Neural progenitor cell (in vitro differentiated cells): ENCODE data around the gene FAM131C. TPM values are rescaled to one million over a fixed set of nuclear protein-coding genes. Genes with fewer than 3 reads are reported as not detected.

Source experiments
- DNase-seq: peaks from one replicate; pipeline ENCODE4 v3.0.0-alpha.2; 2016; ENCODE audit warnings: low spot score
- H2AFZ ChIP-seq: fragments of 200-600 bp; sonication (generic); replicated peaks from 2 replicates; pipeline ENCODE4 v1.6.1; 2016; ENCODE audit warnings: antibody characterized with exemption
- H3F3A ChIP-seq: fragments of 200-600 bp; sonication (generic); 2 replicates; pipeline ENCODE4 v1.6.1; 2016; ENCODE audit warnings: antibody characterized with exemption, low read depth
- H3K27ac ChIP-seq: fragments of 200-600 bp; sonication (generic); 2 replicates; pipeline ENCODE4 v1.5.1; 2016; ENCODE audit warnings: mild to moderate bottlenecking
- H3K27me3 ChIP-seq: fragments of 200-600 bp; sonication (generic); 2 replicates; pipeline ENCODE4 v1.6.1; 2016; ENCODE audit warnings: mild to moderate bottlenecking, moderate library complexity
- H3K36me3 ChIP-seq: fragments of 200-600 bp; sonication (generic); 2 replicates; pipeline ENCODE4 v1.5.1; 2016
- H3K4me1 ChIP-seq: fragments of 200-600 bp; sonication (generic); 2 replicates; pipeline ENCODE4 v1.6.1; 2016; ENCODE audit warnings: mixed run types
- H3K4me2 ChIP-seq: fragments of 200-600 bp; sonication (generic); 2 replicates; pipeline ENCODE4 v1.6.1; 2016
- H3K4me3 ChIP-seq: fragments of 200-600 bp; sonication (generic); 2 replicates; pipeline ENCODE4 v1.5.1; 2016
- H3K79me2 ChIP-seq: fragments of 200-600 bp; sonication (generic); 2 replicates; pipeline ENCODE4 v1.6.1; 2016; ENCODE audit warnings: low read depth
- H3K9ac ChIP-seq: fragments of 200-600 bp; sonication (generic); 2 replicates; pipeline ENCODE4 v1.6.1; 2016
- H3K9me3 ChIP-seq: fragments of 200-600 bp; sonication (generic); 2 replicates; pipeline ENCODE4 v1.5.1; 2016; ENCODE audit warnings: low read depth
- H4K20me1 ChIP-seq: fragments of 200-600 bp; sonication (generic); 2 replicates; pipeline ENCODE4 v1.6.1; 2016; ENCODE audit warnings: low read depth
- H3K27ac Mint-ChIP-seq: 3 replicates; pipeline ENCODE4 v1.8.0; 2021; ENCODE audit warnings: mixed read lengths
- H3K27me3 Mint-ChIP-seq: 2 replicates; pipeline ENCODE4 v1.8.0; 2022; ENCODE audit warnings: low read depth, mild to moderate bottlenecking, inconsistent platforms, moderate library complexity, mixed read lengths; ENCODE audit not compliant: insufficient read depth
- H3K36me3 Mint-ChIP-seq: 3 replicates; pipeline ENCODE4 v1.8.0; 2021; ENCODE audit warnings: mixed read lengths
- H3K4me1 Mint-ChIP-seq: 3 replicates; pipeline ENCODE4 v1.8.0; 2021; ENCODE audit warnings: mixed read lengths
- H3K4me3 Mint-ChIP-seq: 3 replicates; pipeline ENCODE4 v1.8.0; 2021; ENCODE audit warnings: mild to moderate bottlenecking, moderate library complexity, mixed read lengths
- H3K9me3 Mint-ChIP-seq: 3 replicates; pipeline ENCODE4 v1.8.0; 2020; ENCODE audit warnings: mixed read lengths
- CTCF ChIP-seq: fragments of 200-600 bp; sonication (generic); IDR thresholded peaks from 2 replicates; pipeline ENCODE4 v1.5.1; 2017; ENCODE audit warnings: antibody characterized with exemption, mild to moderate bottlenecking
- EZH2 ChIP-seq: fragments of 200-600 bp; sonication (generic); IDR thresholded peaks from 2 replicates; pipeline ENCODE4 v1.6.1; 2017; ENCODE audit warnings: antibody characterized with exemption, mild to moderate bottlenecking, moderate library complexity
- EZH2phosphoT487 ChIP-seq: fragments of 200-600 bp; sonication (generic); IDR thresholded peaks from 2 replicates; pipeline ENCODE4 v1.6.1; 2017; ENCODE audit warnings: antibody characterized with exemption
- total RNA-seq: library from RNA; depleted of rRNA; stranded (reverse); fragments of >200 nt; gene quantifications from 2 replicates; pipeline ENCODE4 v1.2.3, GENCODE V29; 2015; ENCODE audit warnings: low replicate concordance

The FAM131C gene, protein sequence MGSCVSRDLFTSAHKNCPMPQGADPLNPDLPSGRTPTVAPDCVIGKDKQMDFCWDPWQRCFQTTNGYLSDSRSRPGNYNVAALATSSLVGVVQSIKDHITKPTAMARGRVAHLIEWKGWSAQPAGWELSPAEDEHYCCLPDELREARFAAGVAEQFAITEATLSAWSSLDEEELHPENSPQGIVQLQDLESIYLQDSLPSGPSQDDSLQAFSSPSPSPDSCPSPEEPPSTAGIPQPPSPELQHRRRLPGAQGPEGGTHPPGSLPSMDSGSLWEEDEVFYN
- 0.13 and 2.6 TPM in 2 replicates for total RNA-seq

DNA sequence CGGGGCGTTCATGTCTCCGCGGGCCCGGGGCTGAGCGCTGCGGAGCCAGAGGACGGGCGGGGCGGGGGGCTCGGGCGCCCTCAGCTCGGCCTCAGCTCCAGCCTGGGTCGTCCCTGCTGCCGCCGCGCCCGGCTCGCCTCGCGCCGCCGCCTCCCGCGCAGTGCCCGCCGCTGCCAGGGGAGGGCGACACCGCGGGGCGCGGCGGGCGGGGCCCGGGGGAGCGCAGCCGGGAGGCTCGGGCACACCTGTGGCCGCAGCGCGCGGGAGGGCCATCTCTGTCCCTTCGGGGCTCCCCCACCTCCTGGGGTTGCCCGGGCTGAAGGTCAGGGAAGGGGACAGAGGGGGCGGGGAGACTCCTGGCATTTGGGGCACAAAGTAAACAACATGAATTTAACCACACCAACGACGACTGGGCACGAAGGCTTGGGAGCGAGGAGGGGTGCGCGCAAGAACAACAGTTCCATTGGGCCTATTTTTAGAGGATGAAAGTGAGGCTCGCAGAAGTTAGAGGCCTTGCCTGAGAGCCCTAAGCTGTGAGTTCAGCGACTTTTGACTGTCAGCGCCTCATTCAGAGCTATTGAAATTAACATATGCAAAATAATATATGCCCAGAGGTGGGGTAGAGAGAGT lies at the start of gene FAM131C:
Gene FAM131C (minus strand): TSS at position 162 of the 630 bp plus-strand sequence. CDS start 209 bp downstream, outside the sequence.
- H3K36me3 ChIP-seq: no peaks in the 10 kb centered on the region
- peaks cover 57% of the 10 kb centered on the region for H3K27me3 ChIP-seq
- Mint-ChIP-seq H3K9me3 (no peaks in the 10 kb centered on the region), H3K27me3 (peaks cover 25% of the 10 kb centered on the region), H3K4me3 (peak within 1 kb of the TSS; percentile 86), H3K27ac (peak within 1 kb of the TSS; percentile 58), H3K36me3 (no peaks in the 10 kb centered on the region), H3K4me1 (peaks cover 34% of the 10 kb centered on the region)
- H3K4me1 ChIP-seq: peaks cover 18% of the 10 kb centered on the region
- H3K4me3 ChIP-seq: peak within 1 kb of the TSS; percentile 61
- H3F3A ChIP-seq: peaks cover 10% of the 10 kb centered on the region
- no peaks in the 10 kb centered on the region for H3K9me3 ChIP-seq
- peak; percentile 82 for DNase-seq
- H2AFZ ChIP-seq: peak within 1 kb of the TSS; percentile 93
- TF ChIP-seq EZH2: peak; percentile 47
- no peak for TF ChIP-seq EZH2phosphoT487
- TF ChIP-seq CTCF: peak; percentile 41
- no peak within 1 kb of the TSS for H3K27ac ChIP-seq
- no peaks in the 10 kb centered on the region for H3K79me2 ChIP-seq
- no peaks in the 10 kb centered on the region for H4K20me1 ChIP-seq
- peak within 1 kb of the TSS; percentile 96 for H3K4me2 ChIP-seq
- no peak within 1 kb of the TSS for H3K9ac ChIP-seq

DNA sequence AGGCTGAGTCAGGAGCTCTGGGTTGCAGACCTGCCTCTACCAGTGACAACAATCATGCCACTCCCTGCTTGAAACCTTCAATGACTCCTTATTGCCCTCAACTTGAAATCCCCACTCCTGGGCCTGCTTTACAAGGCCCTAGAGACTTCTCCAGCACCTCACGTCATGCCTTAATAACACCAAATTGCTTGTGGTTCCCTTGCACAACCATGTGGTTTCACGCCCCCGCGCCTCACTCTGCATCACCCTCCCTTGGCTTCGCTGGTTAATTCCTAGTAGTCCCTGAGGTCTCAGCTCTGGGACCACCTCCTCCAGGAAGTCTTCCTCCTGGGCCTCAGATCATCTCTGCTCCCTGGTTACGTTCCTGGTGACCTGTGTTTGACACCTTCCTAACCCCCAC lies 49.5 kb upstream of the FAM131C start:
- Mint-ChIP-seq H3K4me3 (no peak overlapping the region), H3K27ac (peak overlapping the region; percentile 90), H3K9me3 (no peaks in the 10 kb centered on the region), H3K36me3 (peaks cover 18% of the 10 kb centered on the region), H3K27me3 (peaks cover 12% of the 10 kb centered on the region), H3K4me1 (peaks cover 50% of the 10 kb centered on the region)
- H3K27me3 ChIP-seq: no peaks in the 10 kb centered on the region
- no peaks in the 10 kb centered on the region for H3K9me3 ChIP-seq
- TF ChIP-seq EZH2: no peak
- TF ChIP-seq CTCF: no peak
- TF ChIP-seq EZH2phosphoT487: no peak
- no peak overlapping the region for H3K9ac ChIP-seq
- DNase-seq: no peak
- no peak overlapping the region for H3K4me2 ChIP-seq
- H3K79me2 ChIP-seq: no peaks in the 10 kb centered on the region
- H2AFZ ChIP-seq: no peak overlapping the region
- H3K4me1 ChIP-seq: peaks cover 25% of the 10 kb centered on the region
- no peaks in the 10 kb centered on the region for H3K36me3 ChIP-seq
- H4K20me1 ChIP-seq: peaks cover 4% of the 10 kb centered on the region
- H3K27ac ChIP-seq: no peak overlapping the region
- peaks cover 13% of the 10 kb centered on the region for H3F3A ChIP-seq
- no peak overlapping the region for H3K4me3 ChIP-seq

DNA sequence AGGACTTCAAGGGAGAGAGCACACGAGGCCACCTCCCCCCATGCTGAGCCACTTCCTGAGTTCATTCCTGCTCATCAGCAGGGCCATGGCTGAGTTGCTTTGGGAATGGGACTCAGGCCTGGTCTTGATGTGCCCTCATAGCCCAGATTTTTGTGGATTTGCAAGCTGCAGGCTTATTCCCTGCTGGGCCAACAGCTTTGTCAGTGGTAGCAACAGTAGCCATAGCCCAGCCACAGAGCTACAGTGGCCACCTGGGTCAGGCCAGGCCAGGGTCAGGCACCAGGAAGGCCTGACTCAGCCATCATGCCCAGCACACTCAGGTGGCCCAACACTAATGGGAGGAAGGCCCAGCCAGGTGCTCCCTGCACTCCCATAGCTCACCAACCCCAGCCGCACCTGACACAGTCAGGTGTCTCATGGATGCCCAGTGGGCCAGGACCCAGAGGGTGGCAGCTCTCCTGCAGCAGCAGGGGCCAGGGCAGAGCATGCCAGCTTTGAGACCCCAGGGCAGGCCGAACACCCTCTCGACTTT lies 49.0 kb upstream of the FAM131C start:
- H3K4me3 Mint-ChIP-seq: no peak overlapping the region
- no peak for DNase-seq

More for the DNA sequence above, 49.0 kb upstream of the FAM131C start:
- Mint-ChIP-seq H3K36me3 (peaks cover 16% of the 10 kb centered on the region), H3K27me3 (peaks cover 12% of the 10 kb centered on the region), H3K4me1 (peaks cover 55% of the 10 kb centered on the region), H3K9me3 (no peaks in the 10 kb centered on the region), H3K27ac (peak overlapping the region; percentile 90)
- TF ChIP-seq EZH2phosphoT487 (no peak), CTCF (no peak), EZH2 (no peak)
- Histone ChIP-seq H3K27me3 (no peaks in the 10 kb centered on the region), H3K4me1 (peaks cover 30% of the 10 kb centered on the region), H3K4me2 (no peak overlapping the region), H4K20me1 (peaks cover 4% of the 10 kb centered on the region), H3K9ac (no peak overlapping the region), H3K4me3 (no peak overlapping the region), H3K79me2 (no peaks in the 10 kb centered on the region), H3F3A (peaks cover 18% of the 10 kb centered on the region), H3K36me3 (no peaks in the 10 kb centered on the region), H2AFZ (no peak overlapping the region), H3K27ac (peak overlapping the region; percentile 58), H3K9me3 (no peaks in the 10 kb centered on the region)
